WTC11 (cell line): ENCODE results near the gene TMEM238L. TPM values are rescaled to one million over a fixed set of nuclear protein-coding genes. Genes with fewer than 3 reads are reported as not detected.

Source experiments
- ATAC-seq: fragments of 200-7000 bp; cut with Tn5 transposase; 2 replicates; pipeline ENCODE4 v1.10.0; 2021; ENCODE audit warnings: mild to moderate bottlenecking, moderate library complexity
- CTCF ChIA-PET: fragments of 300-600 bp; sonication (Branson Sonifier 250); formaldehyde crosslinking; loops from one replicate; lab custom pipeline; 2021; ENCODE audit warnings: antibody characterized with exemption; lab: Charles Lee
- POLR2A ChIA-PET: fragments of 350-600 bp; sonication (Branson Sonifier 250); formaldehyde crosslinking; loops from one replicate; lab custom pipeline; 2021; ENCODE audit warnings: antibody characterized with exemption; lab: Charles Lee
- DNase-seq: peaks from one replicate; pipeline ENCODE4 v3.0.0; 2021; ENCODE audit warnings: low spot score
- H3K27ac Mint-ChIP-seq: 2 replicates; pipeline ENCODE4 v1.8.0; 2021; ENCODE audit warnings: mixed read lengths
- H3K27me3 Mint-ChIP-seq: 2 replicates; pipeline ENCODE4 v1.8.0; 2021; ENCODE audit warnings: low read depth, mild to moderate bottlenecking, moderate library complexity, mixed read lengths
- H3K36me3 Mint-ChIP-seq: 2 replicates; pipeline ENCODE4 v1.8.0; 2021; ENCODE audit warnings: mixed read lengths
- H3K4me1 Mint-ChIP-seq: 2 replicates; pipeline ENCODE4 v1.8.0; 2022; ENCODE audit warnings: mixed read lengths
- H3K4me3 Mint-ChIP-seq: 2 replicates; pipeline ENCODE4 v1.8.0; 2021; ENCODE audit warnings: mild to moderate bottlenecking, moderate library complexity, mixed read lengths
- H3K9me3 Mint-ChIP-seq: 2 replicates; pipeline ENCODE4 v1.8.0; 2021; ENCODE audit warnings: mixed read lengths
- ATF6 ChIP-seq: sonication (generic); formaldehyde crosslinking; IDR thresholded peaks from 2 replicates; pipeline ENCODE4 v1.8.1; 2023; ENCODE audit warnings: mild to moderate bottlenecking, missing genetic modification reagents
- CDX4 ChIP-seq: fragments of 250-450 bp; sonication (Bioruptor Pico); IDR thresholded peaks from 2 replicates; pipeline ENCODE4 v1.9.0; 2021; ENCODE audit warnings: moderate library complexity, mild to moderate bottlenecking, inconsistent platforms, borderline replicate concordance
- CREM ChIP-seq: sonication (generic); formaldehyde crosslinking; IDR thresholded peaks from 2 replicates; pipeline ENCODE4 v1.8.1; 2022; ENCODE audit warnings: mild to moderate bottlenecking, missing genetic modification reagents, moderate library complexity
- ELF4 ChIP-seq: sonication (generic); formaldehyde crosslinking; IDR thresholded peaks from 2 replicates; pipeline ENCODE4 v1.8.1; 2022; ENCODE audit warnings: low read depth, mild to moderate bottlenecking, moderate library complexity, missing genetic modification reagents
- EMX1 ChIP-seq: fragments of 250-450 bp; sonication (Bioruptor Pico); IDR thresholded peaks from 2 replicates; pipeline ENCODE4 v1.8.0; 2021; ENCODE audit warnings: mild to moderate bottlenecking
- FOXJ3 ChIP-seq: sonication (generic); formaldehyde crosslinking; IDR thresholded peaks from 2 replicates; pipeline ENCODE4 v1.9.0; 2021; ENCODE audit warnings: missing genetic modification reagents, mild to moderate bottlenecking, borderline replicate concordance
- FOXK1 ChIP-seq: sonication (generic); formaldehyde crosslinking; IDR thresholded peaks from 2 replicates; pipeline ENCODE4 v1.8.0; 2022; ENCODE audit warnings: mild to moderate bottlenecking, moderate library complexity, missing genetic modification reagents
- FOXP4 ChIP-seq: sonication (generic); formaldehyde crosslinking; IDR thresholded peaks from 2 replicates; pipeline ENCODE4 v1.8.0; 2022; ENCODE audit warnings: mild to moderate bottlenecking, missing genetic modification reagents
- GABPB1 ChIP-seq: sonication (generic); formaldehyde crosslinking; IDR thresholded peaks from 2 replicates; pipeline ENCODE4 v1.8.1; 2023; ENCODE audit warnings: mild to moderate bottlenecking, missing genetic modification reagents
- GRHL2 ChIP-seq: fragments of 250-450 bp; sonication (Bioruptor Pico); IDR thresholded peaks from 2 replicates; pipeline ENCODE4 v1.8.0; 2022; ENCODE audit warnings: mild to moderate bottlenecking, moderate library complexity; ENCODE audit not compliant: insufficient replicate concordance, severe bottlenecking
- KAT7 ChIP-seq: sonication (generic); formaldehyde crosslinking; IDR thresholded peaks from 2 replicates; pipeline ENCODE4 v1.8.1; 2023; ENCODE audit warnings: missing genetic modification reagents, mild to moderate bottlenecking, borderline replicate concordance
- MAX ChIP-seq: sonication (generic); formaldehyde crosslinking; IDR thresholded peaks from 2 replicates; pipeline ENCODE4 v1.8.0; 2022; ENCODE audit warnings: mild to moderate bottlenecking, missing genetic modification reagents
- NR2C2 ChIP-seq: sonication (generic); formaldehyde crosslinking; IDR thresholded peaks from 2 replicates; pipeline ENCODE4 v1.8.0; 2022; ENCODE audit warnings: mild to moderate bottlenecking, missing genetic modification reagents
- NR3C1 ChIP-seq: sonication (generic); formaldehyde crosslinking; conservative IDR thresholded peaks from 2 replicates; pipeline ENCODE4 v1.8.1; 2023; ENCODE audit warnings: low read depth, mild to moderate bottlenecking, missing genetic modification reagents
- TCF7 ChIP-seq: sonication (generic); formaldehyde crosslinking; IDR thresholded peaks from 2 replicates; pipeline ENCODE4 v1.8.0; 2022; ENCODE audit warnings: mild to moderate bottlenecking, low read depth, missing genetic modification reagents, moderate library complexity
- TEAD1 ChIP-seq: sonication (generic); formaldehyde crosslinking; IDR thresholded peaks from 2 replicates; pipeline ENCODE4 v1.8.0; 2022; ENCODE audit warnings: mild to moderate bottlenecking, missing genetic modification reagents
- ZNF232 ChIP-seq: sonication (generic); formaldehyde crosslinking; IDR thresholded peaks from 2 replicates; pipeline ENCODE4 v1.8.0; 2022; ENCODE audit warnings: mild to moderate bottlenecking, missing genetic modification reagents
- ZNF281 ChIP-seq: sonication (generic); formaldehyde crosslinking; IDR thresholded peaks from 2 replicates; pipeline ENCODE4 v1.8.0; 2023; ENCODE audit warnings: mild to moderate bottlenecking, missing genetic modification reagents
- total RNA-seq: library from RNA; stranded (reverse); gene quantifications from 3 replicates; pipeline ENCODE4 v1.2.3, GENCODE V29; 2021
- TF ChIP-seq, protein P1 (sequence below): sonication (generic); formaldehyde crosslinking; IDR thresholded peaks from 2 replicates; pipeline ENCODE4 v1.8.1; 2023; ENCODE audit warnings: mild to moderate bottlenecking, moderate library complexity, missing genetic modification reagents
- TF ChIP-seq, protein P2 (sequence below): sonication (generic); formaldehyde crosslinking; conservative IDR thresholded peaks from 2 replicates; pipeline ENCODE4 v1.8.1; 2022; ENCODE audit warnings: mild to moderate bottlenecking, missing genetic modification reagents

TMEM238L gene
- total RNA-seq, 1 experiment from 2014 or later = not detected

- ATAC-seq (no peak), DNase-seq (no peak)
- Mint-ChIP-seq H3K27ac (no peak overlapping the region), H3K27me3 (no peaks in the 10 kb centered on the region), H3K36me3 (no peaks in the 10 kb centered on the region), H3K9me3 (no peaks in the 10 kb centered on the region), H3K4me1 (peaks cover 34% of the 10 kb centered on the region), H3K4me3 (no peak overlapping the region)
- TF ChIP-seq ZNF232 (CRISPR knock-in tag) (no peak), NR2C2 (CRISPR knock-in tag) (no peak), ATF6 (CRISPR knock-in tag) (no peak), FOXK1 (CRISPR knock-in tag) (no peak), EMX1 (CRISPR knock-in tag) (no peak), TEAD1 (CRISPR knock-in tag) (no peak), GABPB1 (CRISPR knock-in tag) (no peak), MAX (CRISPR knock-in tag) (no peak), GRHL2 (no peak), ELF4 (no peak), KAT7 (CRISPR knock-in tag) (no peak), FOXP4 (CRISPR knock-in tag) (no peak), CDX4 (CRISPR knock-in tag) (no peak)
- TF ChIP-seq, protein P1, sequence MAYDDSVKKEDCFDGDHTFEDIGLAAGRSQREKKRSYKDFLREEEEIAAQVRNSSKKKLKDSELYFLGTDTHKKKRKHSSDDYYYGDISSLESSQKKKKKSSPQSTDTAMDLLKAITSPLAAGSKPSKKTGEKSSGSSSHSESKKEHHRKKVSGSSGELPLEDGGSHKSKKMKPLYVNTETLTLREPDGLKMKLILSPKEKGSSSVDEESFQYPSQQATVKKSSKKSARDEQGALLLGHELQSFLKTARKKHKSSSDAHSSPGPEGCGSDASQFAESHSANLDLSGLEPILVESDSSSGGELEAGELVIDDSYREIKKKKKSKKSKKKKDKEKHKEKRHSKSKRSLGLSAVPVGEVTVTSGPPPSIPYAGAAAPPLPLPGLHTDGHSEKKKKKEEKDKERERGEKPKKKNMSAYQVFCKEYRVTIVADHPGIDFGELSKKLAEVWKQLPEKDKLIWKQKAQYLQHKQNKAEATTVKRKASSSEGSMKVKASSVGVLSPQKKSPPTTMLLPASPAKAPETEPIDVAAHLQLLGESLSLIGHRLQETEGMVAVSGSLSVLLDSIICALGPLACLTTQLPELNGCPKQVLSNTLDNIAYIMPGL (CRISPR knock-in tag) = no peak
- TF ChIP-seq, protein P2, sequence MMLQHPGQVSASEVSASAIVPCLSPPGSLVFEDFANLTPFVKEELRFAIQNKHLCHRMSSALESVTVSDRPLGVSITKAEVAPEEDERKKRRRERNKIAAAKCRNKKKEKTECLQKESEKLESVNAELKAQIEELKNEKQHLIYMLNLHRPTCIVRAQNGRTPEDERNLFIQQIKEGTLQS (CRISPR knock-in tag) = no peak
- CTCF ChIA-PET = interaction anchor here (0.6 to 2.5 kb wide), 5 partner anchors 13 to 895 kb away, joined by 3 to 14 read pairs (median 3); no protein-coding TSS in a partner anchor
- POLR2A ChIA-PET = no interaction called here
Measured at GRCh38 chr17:10750210-10750609, 53.7 kb downstream of the TMEM238L start.

DNA sequence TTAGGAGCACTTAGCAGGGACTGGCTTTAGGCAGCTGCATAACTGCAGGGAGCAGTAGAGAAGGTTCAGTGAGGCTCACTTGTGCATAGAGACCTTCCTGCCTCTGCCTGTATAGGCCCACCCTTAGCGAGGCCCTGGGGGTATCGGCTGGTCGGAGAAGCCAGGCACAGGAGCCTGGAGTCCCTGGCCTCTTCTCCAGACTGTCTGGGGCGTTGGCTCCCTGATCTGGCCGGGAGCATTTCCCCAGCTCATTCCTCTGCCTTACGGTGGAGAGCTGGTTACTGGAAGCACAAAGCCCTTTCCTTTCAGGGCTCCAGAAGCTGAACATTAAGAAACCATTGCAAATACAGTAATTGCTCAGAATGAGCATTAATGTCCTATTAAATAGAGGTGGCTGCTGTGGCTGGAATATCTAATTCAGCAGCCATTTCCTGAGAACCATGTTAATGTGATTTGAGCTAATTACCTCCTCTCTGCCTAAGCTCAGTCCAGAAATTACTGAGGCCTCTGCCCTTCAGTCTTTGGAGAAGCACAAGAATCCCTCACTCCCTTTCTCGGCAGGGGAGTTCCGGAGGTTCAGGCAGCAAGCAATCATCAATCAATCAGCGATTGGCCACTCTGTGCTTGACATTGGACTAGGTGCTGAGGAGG is 55.2 kb downstream of the TMEM238L start:
- ATAC-seq (peak; percentile 69), DNase-seq (no peak)
- Mint-ChIP-seq H3K4me1 (peaks cover 19% of the 10 kb centered on the region), H3K27me3 (no peaks in the 10 kb centered on the region), H3K4me3 (no peak overlapping the region), H3K27ac (no peak overlapping the region), H3K9me3 (no peaks in the 10 kb centered on the region), H3K36me3 (no peaks in the 10 kb centered on the region)
- ChIA-PET CTCF (interaction anchor here (0.9 to 3.1 kb wide), 5 partner anchors 10 to 127 kb away, joined by 3 to 20 read pairs (median 5); no protein-coding TSS in a partner anchor), POLR2A (no interaction called here)
- TF ChIP-seq ZNF281 (CRISPR knock-in tag) (no peak), FOXJ3 (no peak), CREM (CRISPR knock-in tag) (no peak), TCF7 (CRISPR knock-in tag) (no peak), GRHL2 (no peak), NR3C1 (CRISPR knock-in tag) (no peak)
